ENCODE results near the gene MEF2C.

DNA sequence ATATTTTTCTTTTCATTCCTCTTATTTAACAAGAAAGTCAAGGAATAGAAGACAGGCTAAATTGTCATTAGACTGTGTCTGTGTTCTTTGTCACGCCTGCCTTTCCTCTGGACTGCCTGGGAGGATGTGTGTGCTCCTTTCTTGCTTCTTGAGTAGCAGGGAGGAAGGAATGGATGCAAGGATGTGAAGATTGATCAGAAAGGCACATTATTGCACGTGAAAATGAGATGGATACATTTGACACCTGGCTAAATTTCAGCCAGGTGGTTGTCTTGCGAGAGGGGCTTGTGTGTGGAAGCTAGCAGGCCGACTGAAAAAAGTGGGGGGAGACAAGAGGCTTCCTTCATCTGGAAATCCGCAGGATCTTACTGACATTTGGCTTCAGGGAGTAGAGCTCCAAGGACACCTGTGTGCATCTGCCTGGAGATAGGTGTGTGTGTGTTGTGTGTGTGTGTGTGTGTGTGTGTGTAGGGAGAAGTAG is 200.1 kb downstream of the MEF2C start:
- no peak for TF ChIP-seq CTCF (IDR thresholded peaks at IDR 0.05)
- no peak for TF ChIP-seq POLR2A (IDR thresholded peaks at IDR 0.05)
- TF ChIP-seq POLR2AphosphoS5 (IDR thresholded peaks at IDR 0.05) = no peak
